AG04450 (cell line): ENCODE measurements around the gene COL23A1. TPM values are rescaled to one million over a fixed set of nuclear protein-coding genes. Genes with fewer than 3 reads are reported as not detected.

ENCODE experiments used
- CTCF ChIA-PET: fragments of 300-600, 350-600 bp; formaldehyde crosslinking; extraction: SDS; loops from one replicate; lab custom pipeline; 2022; ENCODE audit warnings: antibody characterized with exemption, inconsistent platforms; lab: Charles Lee
- POLR2A ChIA-PET: fragments of 350-600 bp; formaldehyde crosslinking; extraction: SDS; loops from one replicate; lab custom pipeline; 2021; ENCODE audit warnings: antibody characterized with exemption, inconsistent platforms; lab: Yijun Ruan, JAX
- DNase-seq: peaks from one replicate; pipeline ENCODE4 v3.0.0-alpha.2; 2011; ENCODE audit warnings: low read depth, low spot score
- H3K27ac ChIP-seq: one replicate; pipeline ENCODE4 v1.5.1; 2012; ENCODE audit warnings: low read depth, low read length, control low read depth
- H3K27me3 ChIP-seq: one replicate; pipeline ENCODE4 v1.6.0; 2012; ENCODE audit warnings: low read length; ENCODE audit not compliant: control insufficient read depth, insufficient read depth
- H3K4me3 ChIP-seq: 2 replicates; pipeline ENCODE4 v1.5.1; 2011; ENCODE audit warnings: mild to moderate bottlenecking, low read depth, low read length, control low read depth
- H3K9me3 ChIP-seq: 2 replicates; pipeline ENCODE4 v1.5.1; 2012; ENCODE audit warnings: low read length; ENCODE audit not compliant: control insufficient read depth, insufficient read depth
- polyA plus RNA-seq: library from polyadenylated mRNA; depleted of rRNA; stranded (reverse); fragments of >200 nt; gene quantifications from 2 replicates; pipeline ENCODE4 v1.2.3, GENCODE V29; 2011
- TF ChIP-seq, protein P1 (sequence below): IDR thresholded peaks from 2 replicates; pipeline ENCODE4 v1.5.1; 2011; ENCODE audit warnings: low read depth, low read length, control low read depth, inconsistent platforms

The COL23A1 gene
- polyA plus RNA-seq, 1 experiment = not detected

DNA sequence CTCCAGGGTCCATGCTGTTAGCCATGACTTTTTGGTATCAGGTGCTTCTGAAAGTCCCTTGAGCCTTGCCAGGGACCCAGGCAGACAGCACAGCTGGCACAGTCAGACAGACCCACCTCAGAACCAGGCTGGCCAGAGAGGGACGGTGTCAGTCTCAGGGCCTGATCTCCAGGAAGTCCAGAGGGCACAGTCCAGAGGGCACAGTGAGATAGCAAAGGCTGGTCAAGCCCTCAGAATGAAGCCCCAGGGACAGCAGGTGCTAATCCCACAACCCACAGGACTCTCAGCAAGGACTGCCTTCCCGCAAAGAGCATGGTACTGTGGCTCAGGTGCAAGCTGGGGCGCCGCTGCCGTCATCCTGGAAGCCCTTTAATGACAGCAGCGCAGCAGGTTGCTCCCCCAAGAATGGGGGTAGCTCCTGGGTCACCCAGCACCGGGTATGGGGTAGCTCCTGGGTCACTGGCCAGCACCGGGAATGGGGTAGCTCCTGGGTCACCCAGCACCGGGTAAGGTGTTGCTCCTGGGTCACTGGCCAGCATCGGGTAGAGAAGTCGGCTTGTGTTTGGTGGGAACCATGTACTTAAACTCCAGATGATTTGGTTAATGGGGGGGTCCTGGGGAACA, 252.0 kb downstream of the COL23A1 start:
- ChIA-PET POLR2A (no interaction called here), CTCF (no interaction called here)
- Histone ChIP-seq H3K9me3 (peaks cover 34% of the 10 kb centered on the region), H3K27me3 (no peaks in the 10 kb centered on the region), H3K27ac (no peak overlapping the region), H3K4me3 (no peak overlapping the region)
- no peak for DNase-seq
- TF ChIP-seq, protein P1, sequence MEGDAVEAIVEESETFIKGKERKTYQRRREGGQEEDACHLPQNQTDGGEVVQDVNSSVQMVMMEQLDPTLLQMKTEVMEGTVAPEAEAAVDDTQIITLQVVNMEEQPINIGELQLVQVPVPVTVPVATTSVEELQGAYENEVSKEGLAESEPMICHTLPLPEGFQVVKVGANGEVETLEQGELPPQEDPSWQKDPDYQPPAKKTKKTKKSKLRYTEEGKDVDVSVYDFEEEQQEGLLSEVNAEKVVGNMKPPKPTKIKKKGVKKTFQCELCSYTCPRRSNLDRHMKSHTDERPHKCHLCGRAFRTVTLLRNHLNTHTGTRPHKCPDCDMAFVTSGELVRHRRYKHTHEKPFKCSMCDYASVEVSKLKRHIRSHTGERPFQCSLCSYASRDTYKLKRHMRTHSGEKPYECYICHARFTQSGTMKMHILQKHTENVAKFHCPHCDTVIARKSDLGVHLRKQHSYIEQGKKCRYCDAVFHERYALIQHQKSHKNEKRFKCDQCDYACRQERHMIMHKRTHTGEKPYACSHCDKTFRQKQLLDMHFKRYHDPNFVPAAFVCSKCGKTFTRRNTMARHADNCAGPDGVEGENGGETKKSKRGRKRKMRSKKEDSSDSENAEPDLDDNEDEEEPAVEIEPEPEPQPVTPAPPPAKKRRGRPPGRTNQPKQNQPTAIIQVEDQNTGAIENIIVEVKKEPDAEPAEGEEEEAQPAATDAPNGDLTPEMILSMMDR = no peak

GRCh38 chr5:178337334-178337741, 252.9 kb downstream of the COL23A1 start:
- no peak overlapping the region for H3K27ac ChIP-seq
- TF ChIP-seq, protein P1 = no peak
- no peaks in the 10 kb centered on the region for H3K27me3 ChIP-seq
- no peak for DNase-seq
- ChIA-PET CTCF (no interaction called here), POLR2A (no interaction called here)
- H3K4me3 ChIP-seq = no peak overlapping the region
- peaks cover 34% of the 10 kb centered on the region for H3K9me3 ChIP-seq

DNA sequence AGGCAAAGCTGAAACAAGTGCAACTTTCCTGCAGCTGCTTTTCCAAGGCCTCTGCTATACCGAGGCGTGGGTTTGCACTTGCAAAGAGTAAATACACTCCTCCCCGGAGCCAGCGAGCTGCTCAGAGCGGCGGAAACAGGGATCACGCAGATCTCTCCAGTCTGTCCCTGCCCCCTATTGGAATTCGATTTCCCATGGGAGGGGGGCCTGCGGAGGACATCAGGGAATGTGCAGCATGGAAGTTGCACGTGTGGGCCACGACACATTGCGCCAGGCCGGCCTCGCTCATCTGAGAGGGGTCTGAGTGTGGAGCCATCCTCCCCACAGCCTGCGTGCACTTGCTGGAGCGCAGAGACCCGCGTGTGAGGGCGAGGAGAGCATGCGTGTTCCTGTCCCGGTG, 253.3 kb downstream of the COL23A1 start:
- Histone ChIP-seq H3K27me3 (no peaks in the 10 kb centered on the region), H3K9me3 (peaks cover 30% of the 10 kb centered on the region), H3K27ac (no peak overlapping the region), H3K4me3 (no peak overlapping the region)
- ChIA-PET CTCF (no interaction called here), POLR2A (no interaction called here)
- DNase-seq = no peak
- TF ChIP-seq, protein P1 = no peak

- H3K27me3 ChIP-seq = no peaks in the 10 kb centered on the region
- ChIA-PET POLR2A (no interaction called here), CTCF (no interaction called here)
- TF ChIP-seq, protein P1 = no peak
- DNase-seq = no peak
- H3K4me3 ChIP-seq = no peak overlapping the region
- no peak overlapping the region for H3K27ac ChIP-seq
- H3K9me3 ChIP-seq = peaks cover 19% of the 10 kb centered on the region
These were observed 254.7 kb downstream of the COL23A1 start for GRCh38 chr5:178335302-178336030.

DNA sequence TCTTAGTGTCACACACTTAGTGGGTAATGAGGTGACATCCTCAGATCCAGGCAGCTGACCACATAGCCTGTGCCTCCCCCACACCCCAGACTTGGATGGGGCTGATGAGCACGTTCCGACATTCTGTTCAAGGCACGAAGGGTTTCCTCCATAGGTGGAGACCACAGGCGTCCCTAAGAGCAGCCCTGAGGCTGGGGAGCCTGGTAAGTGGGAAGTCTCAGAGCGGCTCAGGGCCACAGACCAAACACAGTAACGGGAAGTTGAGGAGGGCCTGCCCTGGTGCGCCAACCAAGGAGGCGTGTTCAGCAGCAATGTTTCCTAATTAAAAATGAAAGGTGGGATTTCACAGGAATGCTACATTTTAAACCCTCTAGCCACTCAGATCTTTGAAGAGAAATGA, 255.3 kb downstream of the COL23A1 start:
- no peaks in the 10 kb centered on the region for H3K27me3 ChIP-seq
- H3K27ac ChIP-seq = no peak overlapping the region
- TF ChIP-seq, protein P1 = no peak
- peaks cover 18% of the 10 kb centered on the region for H3K9me3 ChIP-seq
- no peak for DNase-seq
- ChIA-PET POLR2A (no interaction called here), CTCF (no interaction called here)
- H3K4me3 ChIP-seq = no peak overlapping the region
